ENCODE results near the gene RANGRF.

- TF ChIP-seq CTCF (conservative IDR thresholded peaks at IDR 0.05) (no peak), EZH2 (IDR thresholded peaks at IDR 0.05; ENCODE audit: low read depth) (no peak)
These were observed 38.6 kb upstream of the RANGRF start for GRCh38 chr17:8249621-8250500.
